ENCODE results near the gene COL5A2.

The COL5A2 gene

DNA sequence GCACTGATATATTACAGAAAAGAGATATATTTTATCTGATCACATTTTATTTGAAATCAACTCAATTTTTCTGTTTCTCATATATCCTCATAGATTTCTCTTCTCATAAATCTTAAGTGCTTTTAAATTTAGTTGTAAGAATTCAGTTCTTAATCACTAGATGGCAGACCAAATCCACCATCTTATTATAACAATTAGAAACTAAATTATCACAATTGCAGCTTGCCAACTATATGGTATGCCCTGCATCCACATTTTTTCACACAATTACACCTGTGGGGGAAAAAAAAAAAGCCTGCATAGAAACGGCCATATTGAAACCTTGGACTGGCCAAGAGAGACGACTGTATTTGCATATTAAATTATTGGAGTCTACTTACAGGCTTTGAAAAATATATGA lies 64.4 kb downstream of the COL5A2 start:
- no peaks in the 10 kb centered on the region for H3K9me3 Mint-ChIP-seq (ENCODE audit: low read depth)
- H3K27ac Mint-ChIP-seq, result no peak overlapping the region
- H3K4me1 Mint-ChIP-seq (ENCODE audit: low read depth), result peaks cover 13% of the 10 kb centered on the region
- H3K4me3 Mint-ChIP-seq, result no peak overlapping the region
- no peaks in the 10 kb centered on the region for H3K27me3 Mint-ChIP-seq
- no peaks in the 10 kb centered on the region for H3K36me3 Mint-ChIP-seq

DNA sequence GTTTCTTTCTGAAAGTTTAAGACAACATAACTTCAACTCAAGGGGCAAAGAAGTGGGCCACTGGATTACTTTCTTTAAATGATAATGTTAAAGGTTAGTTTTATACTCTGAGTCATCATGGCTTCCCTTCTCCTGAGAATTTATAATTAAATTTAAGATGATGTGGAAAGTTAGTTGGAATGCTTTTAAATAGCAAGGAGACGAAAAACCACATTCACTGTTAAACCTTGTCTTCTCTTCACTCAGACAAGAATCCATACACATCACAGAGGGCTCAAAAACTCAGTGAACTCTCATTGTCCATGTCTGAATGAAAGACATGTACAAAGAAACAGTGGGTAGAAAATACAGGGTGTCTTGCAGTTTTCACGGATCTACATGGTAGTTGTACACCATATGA lies 65.6 kb downstream of the COL5A2 start:
- H3K4me3 Mint-ChIP-seq, result no peak overlapping the region
- H3K4me1 Mint-ChIP-seq (ENCODE audit: low read depth), result peaks cover 13% of the 10 kb centered on the region
- no peaks in the 10 kb centered on the region for H3K9me3 Mint-ChIP-seq (ENCODE audit: low read depth)
- H3K36me3 Mint-ChIP-seq, result peaks cover 3% of the 10 kb centered on the region
- H3K27ac Mint-ChIP-seq, result no peak overlapping the region
- H3K27me3 Mint-ChIP-seq, result no peaks in the 10 kb centered on the region

DNA sequence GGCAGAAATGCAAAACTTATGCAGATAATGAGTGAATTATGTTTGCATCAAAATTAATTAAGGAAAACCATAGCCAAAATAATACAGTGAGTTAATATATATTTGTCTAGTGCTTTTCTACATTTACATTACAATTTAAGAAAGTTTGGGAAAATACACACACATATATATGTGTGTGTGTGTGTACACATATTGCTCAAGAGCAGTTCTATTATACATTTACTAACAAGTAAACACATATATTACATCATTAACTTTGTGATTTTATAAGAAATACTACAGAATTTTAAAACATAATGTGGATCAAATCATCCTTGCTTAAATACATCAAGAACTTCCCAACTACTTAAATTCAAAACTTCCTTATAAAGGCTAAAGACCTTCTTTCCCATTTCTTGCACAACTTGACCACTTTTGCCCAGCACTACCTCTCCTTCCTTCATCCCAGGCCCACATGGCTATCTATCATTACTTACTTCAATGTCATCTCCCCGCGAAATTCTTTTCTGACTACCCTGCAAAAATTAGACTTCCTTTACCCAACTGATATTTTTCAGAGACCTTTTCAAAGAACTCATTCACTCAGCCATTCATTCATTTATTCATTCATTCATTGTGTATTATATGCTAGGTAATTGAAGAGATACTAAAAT lies 68.4 kb downstream of the COL5A2 start:
- Mint-ChIP-seq H3K4me3 (no peak overlapping the region), H3K36me3 (peaks cover 3% of the 10 kb centered on the region), H3K4me1 (ENCODE audit: low read depth) (peaks cover 3% of the 10 kb centered on the region), H3K27me3 (no peaks in the 10 kb centered on the region), H3K27ac (no peak overlapping the region), H3K9me3 (ENCODE audit: low read depth) (no peaks in the 10 kb centered on the region)

DNA sequence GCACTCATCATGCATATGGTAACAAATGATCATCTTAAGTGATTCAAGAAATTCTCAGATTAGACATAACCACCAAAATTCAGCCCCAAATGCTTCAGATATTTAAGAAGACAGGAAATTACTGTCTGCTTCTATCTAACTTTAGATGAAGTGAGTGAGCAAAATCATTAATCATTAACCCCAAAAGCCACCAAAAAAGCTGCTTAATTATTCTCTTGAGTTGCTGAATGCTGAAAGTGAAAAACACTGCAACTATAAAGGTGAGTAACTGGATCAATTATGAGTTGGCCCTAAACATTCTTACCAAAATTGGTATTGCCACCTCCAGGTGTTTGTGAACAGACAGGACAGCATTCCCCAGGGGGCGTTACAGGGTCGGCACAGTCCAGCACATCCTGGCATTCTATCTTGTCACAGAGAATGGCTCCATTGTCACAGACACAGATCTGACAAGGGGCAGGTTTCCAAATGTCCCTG lies 69.6 kb downstream of the COL5A2 start:
- Mint-ChIP-seq H3K36me3 (peaks cover 3% of the 10 kb centered on the region), H3K27me3 (no peaks in the 10 kb centered on the region), H3K27ac (no peak overlapping the region), H3K4me1 (ENCODE audit: low read depth) (peaks cover 5% of the 10 kb centered on the region), H3K4me3 (no peak overlapping the region), H3K9me3 (ENCODE audit: low read depth) (no peaks in the 10 kb centered on the region)

DNA sequence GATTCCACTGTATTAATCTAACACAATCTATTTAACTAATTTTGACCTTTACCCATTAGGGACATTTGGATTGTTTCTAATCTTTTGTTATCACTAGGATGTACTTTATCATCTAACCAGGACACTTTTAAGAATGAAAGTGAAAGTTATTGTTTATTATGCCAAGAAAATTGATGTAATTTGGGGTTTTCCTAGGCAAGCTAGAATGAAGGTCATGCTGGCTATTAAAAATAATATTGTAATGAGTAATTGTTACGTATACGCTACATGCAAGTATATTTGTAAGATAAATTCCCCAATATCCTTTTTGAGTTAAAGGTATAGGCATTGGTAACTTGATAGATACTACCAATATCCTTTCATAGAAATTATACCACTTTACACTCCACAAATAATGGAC lies 74.6 kb downstream of the COL5A2 start:
- Mint-ChIP-seq H3K4me3 (no peak overlapping the region), H3K4me1 (ENCODE audit: low read depth) (peaks cover 10% of the 10 kb centered on the region), H3K9me3 (ENCODE audit: low read depth) (no peaks in the 10 kb centered on the region), H3K36me3 (peaks cover 3% of the 10 kb centered on the region), H3K27ac (no peak overlapping the region), H3K27me3 (no peaks in the 10 kb centered on the region)

DNA sequence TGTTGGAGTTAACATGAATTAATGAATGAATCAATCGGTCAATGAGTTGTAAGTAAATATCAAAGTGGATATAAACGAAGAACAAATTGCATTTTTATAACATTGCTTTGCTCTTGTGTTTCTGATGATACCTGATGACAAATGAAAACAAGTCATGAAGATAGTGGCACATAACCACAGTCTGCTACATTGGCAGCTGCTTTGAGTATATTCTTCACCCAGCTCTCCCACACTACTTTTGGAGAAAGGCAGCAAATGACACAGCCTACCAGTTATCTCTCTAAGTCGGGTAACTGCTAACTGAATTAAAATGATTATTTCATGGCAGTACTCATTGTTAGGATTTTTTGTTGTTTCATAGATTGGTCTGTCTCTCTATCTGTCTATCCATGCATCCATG lies 76.8 kb downstream of the COL5A2 start:
- H3K4me1 Mint-ChIP-seq (ENCODE audit: low read depth), result peaks cover 10% of the 10 kb centered on the region
- H3K4me3 Mint-ChIP-seq, result no peak overlapping the region
- H3K36me3 Mint-ChIP-seq, result no peaks in the 10 kb centered on the region
- H3K27ac Mint-ChIP-seq, result no peak overlapping the region
- H3K27me3 Mint-ChIP-seq, result no peaks in the 10 kb centered on the region
- no peaks in the 10 kb centered on the region for H3K9me3 Mint-ChIP-seq (ENCODE audit: low read depth)

DNA sequence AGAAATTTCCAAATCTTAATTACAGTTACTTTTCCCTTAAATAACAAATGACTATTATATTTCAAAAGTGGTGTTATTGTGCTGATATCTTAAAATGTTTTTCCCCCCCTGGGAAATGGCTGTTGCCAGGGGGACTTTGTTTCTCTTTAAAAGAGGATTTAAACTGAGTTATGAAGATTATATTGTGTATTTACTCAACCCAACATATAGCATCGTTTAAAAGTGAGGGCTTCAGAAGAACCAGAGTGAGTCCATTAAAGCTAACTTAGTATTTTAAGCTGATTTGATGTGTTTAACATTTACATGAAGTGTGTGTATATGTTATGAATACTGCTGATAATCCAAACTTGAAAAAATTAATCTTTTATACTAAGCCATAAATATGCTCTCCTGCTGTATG lies 81.6 kb downstream of the COL5A2 start:
- Mint-ChIP-seq H3K4me3 (no peak overlapping the region), H3K27ac (no peak overlapping the region), H3K4me1 (ENCODE audit: low read depth) (no peaks in the 10 kb centered on the region), H3K9me3 (ENCODE audit: low read depth) (no peaks in the 10 kb centered on the region), H3K36me3 (no peaks in the 10 kb centered on the region), H3K27me3 (no peaks in the 10 kb centered on the region)

DNA sequence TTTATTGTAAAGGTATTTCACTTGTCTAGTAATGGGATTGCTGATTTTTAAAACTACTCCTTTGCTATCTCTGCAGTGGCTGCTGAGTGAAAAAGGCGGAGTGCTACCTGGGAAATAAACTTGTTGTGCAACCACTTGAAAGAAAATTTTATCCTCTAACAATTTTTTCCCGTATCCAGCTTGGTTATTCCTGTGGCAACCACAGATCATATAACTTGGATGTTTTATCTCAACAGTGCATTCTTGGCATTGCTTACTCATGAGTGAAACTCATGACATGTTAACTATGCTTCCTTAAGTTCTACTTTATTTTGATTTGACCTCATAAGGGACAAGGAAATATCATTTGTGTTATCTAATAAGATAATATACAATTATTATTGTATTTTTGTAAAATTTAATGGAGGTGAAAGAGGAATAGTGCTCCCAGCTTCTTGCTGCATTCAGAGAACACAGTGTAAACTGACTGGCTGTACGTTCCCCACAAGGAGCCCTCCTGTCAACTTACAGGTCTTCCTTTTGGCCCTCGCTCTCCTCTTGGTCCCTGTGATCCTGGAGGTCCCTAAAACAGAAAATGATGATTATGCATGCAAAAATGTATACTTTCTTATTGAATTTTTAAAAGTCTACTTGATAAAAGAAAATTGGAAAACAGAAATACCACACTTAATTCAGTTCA lies 82.7 kb downstream of the COL5A2 start:
- no peaks in the 10 kb centered on the region for H3K27me3 Mint-ChIP-seq

DNA sequence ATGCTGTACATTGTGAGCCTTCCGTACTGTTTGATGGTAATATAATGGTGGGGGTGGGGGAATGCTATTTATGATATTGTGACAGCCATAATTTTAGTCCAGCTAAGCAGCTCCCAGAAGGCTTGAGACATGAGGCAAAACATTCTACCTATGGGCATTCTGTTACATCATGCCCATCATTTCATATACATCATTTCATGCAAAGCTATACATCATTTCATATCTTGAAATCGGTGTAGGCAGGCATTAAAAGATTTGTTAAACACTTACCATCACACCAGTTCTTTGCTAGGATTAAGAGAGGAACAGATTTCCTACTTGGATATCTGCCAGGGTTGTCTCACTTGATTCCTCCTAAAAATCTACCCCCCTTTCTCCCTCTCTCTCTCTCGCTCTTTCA lies 84.5 kb downstream of the COL5A2 start:
- H3K4me1 Mint-ChIP-seq (ENCODE audit: low read depth), result peaks cover 2% of the 10 kb centered on the region
- H3K36me3 Mint-ChIP-seq, result no peaks in the 10 kb centered on the region
- H3K4me3 Mint-ChIP-seq, result no peak overlapping the region
- H3K27me3 Mint-ChIP-seq, result no peaks in the 10 kb centered on the region
- H3K9me3 Mint-ChIP-seq (ENCODE audit: low read depth), result no peaks in the 10 kb centered on the region
- no peak overlapping the region for H3K27ac Mint-ChIP-seq

More for the DNA sequence above, 82.7 kb downstream of the COL5A2 start:
- Mint-ChIP-seq H3K27ac (no peak overlapping the region), H3K36me3 (no peaks in the 10 kb centered on the region), H3K9me3 (ENCODE audit: low read depth) (no peaks in the 10 kb centered on the region), H3K4me3 (no peak overlapping the region), H3K4me1 (ENCODE audit: low read depth) (no peaks in the 10 kb centered on the region)

DNA sequence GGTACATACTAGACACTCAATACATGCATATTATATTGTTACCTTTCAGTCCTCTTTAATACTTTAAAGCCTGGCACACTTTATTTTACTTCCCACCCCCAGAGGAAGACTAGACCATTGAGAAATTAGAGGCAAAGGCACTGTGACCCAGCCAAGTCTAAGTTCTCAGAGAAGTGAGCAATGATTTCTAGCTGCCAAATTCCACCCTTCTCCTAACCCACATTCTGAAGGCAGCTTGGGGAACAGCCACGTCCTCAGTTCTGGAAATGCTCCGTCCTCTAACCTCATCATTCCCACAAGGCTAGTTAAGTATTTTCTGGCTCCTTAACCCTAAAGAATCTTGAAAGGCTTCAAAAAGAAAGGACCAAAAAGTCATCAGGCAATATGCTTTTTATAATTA lies 86.6 kb downstream of the COL5A2 start:
- H3K27ac Mint-ChIP-seq, result no peak overlapping the region
- H3K4me1 Mint-ChIP-seq (ENCODE audit: low read depth), result peaks cover 3% of the 10 kb centered on the region
- H3K4me3 Mint-ChIP-seq, result no peak overlapping the region
- no peaks in the 10 kb centered on the region for H3K27me3 Mint-ChIP-seq
- no peaks in the 10 kb centered on the region for H3K36me3 Mint-ChIP-seq
- no peaks in the 10 kb centered on the region for H3K9me3 Mint-ChIP-seq (ENCODE audit: low read depth)

DNA sequence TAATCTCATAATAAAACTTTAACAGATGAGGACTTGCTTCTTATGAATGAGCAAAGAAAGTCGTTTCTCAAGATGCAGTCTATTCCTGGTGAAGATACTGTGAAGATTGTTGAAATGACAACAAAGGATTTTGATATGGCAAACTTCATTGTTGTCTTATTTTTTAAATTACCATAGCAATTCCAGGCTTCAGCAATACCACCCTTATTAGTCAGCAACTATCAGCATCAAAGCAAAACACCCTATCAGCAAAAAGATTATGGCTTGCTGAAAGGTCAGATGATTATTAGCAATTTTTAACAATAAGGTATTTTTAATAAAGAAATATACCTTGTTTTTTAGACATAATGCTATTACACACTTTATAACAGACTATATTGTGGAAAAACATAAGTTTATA lies 88.3 kb downstream of the COL5A2 start:
- Mint-ChIP-seq H3K27me3 (no peaks in the 10 kb centered on the region), H3K4me1 (ENCODE audit: low read depth) (peaks cover 3% of the 10 kb centered on the region)

DNA sequence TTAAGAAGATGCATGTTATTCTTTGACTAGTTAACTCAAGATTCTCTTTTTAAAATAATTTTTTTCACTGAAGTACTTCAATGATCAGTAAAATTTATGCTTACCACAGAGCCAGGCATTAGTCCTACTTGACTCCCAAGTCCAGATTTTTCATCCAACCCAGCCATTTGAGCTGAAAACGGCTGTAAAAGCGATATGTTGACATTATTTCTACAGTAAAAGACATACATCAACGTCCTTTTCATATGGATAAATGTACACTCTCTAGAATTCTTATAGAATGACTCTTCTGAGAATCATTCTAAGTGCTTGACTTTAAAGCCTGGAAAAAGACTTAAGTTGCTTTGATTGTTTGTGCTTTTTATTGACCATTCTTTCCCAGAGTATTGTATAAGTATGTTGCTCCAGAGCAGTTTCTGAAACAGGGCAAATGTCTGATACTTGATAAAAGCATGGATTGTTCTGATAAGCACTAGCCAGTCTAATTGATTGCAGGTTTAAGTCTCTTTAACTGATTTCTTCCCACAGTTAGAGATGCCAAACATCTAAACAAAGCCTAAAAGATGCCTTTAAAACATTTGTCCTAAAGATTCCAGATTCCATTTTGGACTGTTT lies 90.9 kb downstream of the COL5A2 start:
- Mint-ChIP-seq H3K4me1 (ENCODE audit: low read depth) (peaks cover 3% of the 10 kb centered on the region), H3K4me3 (no peak overlapping the region), H3K9me3 (ENCODE audit: low read depth) (no peaks in the 10 kb centered on the region), H3K27me3 (no peaks in the 10 kb centered on the region), H3K27ac (no peak overlapping the region), H3K36me3 (peaks cover 3% of the 10 kb centered on the region)

More for the DNA sequence above, 88.3 kb downstream of the COL5A2 start:
- Mint-ChIP-seq H3K27ac (no peak overlapping the region), H3K36me3 (peaks cover 3% of the 10 kb centered on the region), H3K9me3 (ENCODE audit: low read depth) (no peaks in the 10 kb centered on the region), H3K4me3 (no peak overlapping the region)

DNA sequence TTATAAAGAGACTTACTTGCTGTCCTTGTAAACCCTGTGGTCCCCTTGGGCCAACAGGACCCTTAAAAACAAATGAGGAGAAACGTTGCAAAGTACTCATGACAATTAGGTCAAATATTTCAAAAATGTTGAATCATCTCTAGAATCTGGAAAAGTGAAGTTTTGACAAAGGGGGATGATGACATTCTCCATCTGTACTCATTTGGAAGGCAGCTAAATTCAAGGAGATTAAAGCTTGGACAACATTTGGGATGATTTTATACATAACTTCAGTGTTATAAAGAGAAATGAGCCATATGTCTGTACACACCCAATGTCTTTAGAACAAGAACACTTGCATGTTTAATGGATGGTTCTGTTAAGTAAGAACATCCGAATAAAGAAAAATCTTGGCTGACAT lies 92.9 kb downstream of the COL5A2 start:
- Mint-ChIP-seq H3K4me1 (ENCODE audit: low read depth) (peaks cover 3% of the 10 kb centered on the region), H3K27ac (no peak overlapping the region), H3K9me3 (ENCODE audit: low read depth) (no peaks in the 10 kb centered on the region), H3K4me3 (no peak overlapping the region), H3K27me3 (no peaks in the 10 kb centered on the region), H3K36me3 (peaks cover 3% of the 10 kb centered on the region)

DNA sequence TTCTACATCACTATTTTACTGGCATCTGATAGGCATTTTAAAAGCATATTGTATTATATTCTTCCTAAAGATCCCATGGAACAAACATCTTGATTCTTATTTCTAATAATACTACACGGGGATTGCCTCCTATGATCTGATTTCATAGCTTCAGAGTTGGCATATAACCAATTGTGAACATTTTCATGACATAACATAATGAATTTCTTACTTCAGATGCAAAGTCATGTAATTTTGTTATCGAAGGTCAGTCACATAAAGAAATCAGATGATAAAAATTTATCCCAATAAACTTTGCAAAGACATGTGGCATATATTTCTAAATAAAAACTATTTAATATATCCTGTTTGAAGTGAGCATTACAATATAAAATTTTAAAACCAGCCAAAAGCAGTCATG lies 93.3 kb downstream of the COL5A2 start:
- H3K9me3 Mint-ChIP-seq (ENCODE audit: low read depth), result no peaks in the 10 kb centered on the region
- no peak overlapping the region for H3K4me3 Mint-ChIP-seq
- H3K27me3 Mint-ChIP-seq, result no peaks in the 10 kb centered on the region
- no peak overlapping the region for H3K27ac Mint-ChIP-seq
- peaks cover 3% of the 10 kb centered on the region for H3K4me1 Mint-ChIP-seq (ENCODE audit: low read depth)
- peaks cover 3% of the 10 kb centered on the region for H3K36me3 Mint-ChIP-seq

DNA sequence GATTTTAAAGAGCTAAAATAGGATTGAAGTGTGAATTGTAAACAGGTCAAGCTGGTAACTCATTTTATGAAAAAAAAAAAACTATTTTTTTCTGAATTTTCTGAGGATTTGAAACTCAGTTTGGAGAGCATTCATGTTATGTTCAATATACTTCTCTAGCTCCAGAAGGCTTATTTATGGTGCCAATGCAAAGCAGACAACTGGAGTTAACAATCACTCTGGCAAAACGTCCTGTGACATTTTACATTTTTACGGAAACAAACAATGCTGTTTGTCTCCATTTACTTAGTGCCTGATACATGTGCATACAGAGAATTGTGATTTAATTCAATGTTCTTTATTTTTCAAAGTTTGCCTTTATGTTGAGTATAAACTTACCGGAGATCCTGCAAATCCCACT lies 96.0 kb downstream of the COL5A2 start:
- Mint-ChIP-seq H3K36me3 (peaks cover 3% of the 10 kb centered on the region), H3K4me1 (ENCODE audit: low read depth) (no peaks in the 10 kb centered on the region), H3K9me3 (ENCODE audit: low read depth) (no peaks in the 10 kb centered on the region), H3K27me3 (no peaks in the 10 kb centered on the region), H3K27ac (no peak overlapping the region), H3K4me3 (no peak overlapping the region)

Measured in activated naive CD8-positive, alpha-beta T cell (primary cell).